Neural progenitor cell (in vitro differentiated cells): ENCODE measurements around the gene AIP. TPM values are rescaled to one million over a fixed set of nuclear protein-coding genes. Genes with fewer than 3 reads are reported as not detected.

ENCODE experiments used
- DNase-seq: peaks from one replicate; pipeline ENCODE4 v3.0.0-alpha.2; 2016; ENCODE audit warnings: low spot score
- H2AFZ ChIP-seq: fragments of 200-600 bp; sonication (generic); replicated peaks from 2 replicates; pipeline ENCODE4 v1.6.1; 2016; ENCODE audit warnings: antibody characterized with exemption
- H3F3A ChIP-seq: fragments of 200-600 bp; sonication (generic); 2 replicates; pipeline ENCODE4 v1.6.1; 2016; ENCODE audit warnings: antibody characterized with exemption, low read depth
- H3K27ac ChIP-seq: fragments of 200-600 bp; sonication (generic); 2 replicates; pipeline ENCODE4 v1.5.1; 2016; ENCODE audit warnings: mild to moderate bottlenecking
- H3K27me3 ChIP-seq: fragments of 200-600 bp; sonication (generic); 2 replicates; pipeline ENCODE4 v1.6.1; 2016; ENCODE audit warnings: mild to moderate bottlenecking, moderate library complexity
- H3K36me3 ChIP-seq: fragments of 200-600 bp; sonication (generic); 2 replicates; pipeline ENCODE4 v1.5.1; 2016
- H3K4me1 ChIP-seq: fragments of 200-600 bp; sonication (generic); 2 replicates; pipeline ENCODE4 v1.6.1; 2016; ENCODE audit warnings: mixed run types
- H3K4me2 ChIP-seq: fragments of 200-600 bp; sonication (generic); 2 replicates; pipeline ENCODE4 v1.6.1; 2016
- H3K4me3 ChIP-seq: fragments of 200-600 bp; sonication (generic); 2 replicates; pipeline ENCODE4 v1.5.1; 2016
- H3K79me2 ChIP-seq: fragments of 200-600 bp; sonication (generic); 2 replicates; pipeline ENCODE4 v1.6.1; 2016; ENCODE audit warnings: low read depth
- H3K9ac ChIP-seq: fragments of 200-600 bp; sonication (generic); 2 replicates; pipeline ENCODE4 v1.6.1; 2016
- H3K9me3 ChIP-seq: fragments of 200-600 bp; sonication (generic); 2 replicates; pipeline ENCODE4 v1.5.1; 2016; ENCODE audit warnings: low read depth
- H4K20me1 ChIP-seq: fragments of 200-600 bp; sonication (generic); 2 replicates; pipeline ENCODE4 v1.6.1; 2016; ENCODE audit warnings: low read depth
- H3K27ac Mint-ChIP-seq: 3 replicates; pipeline ENCODE4 v1.8.0; 2021; ENCODE audit warnings: mixed read lengths
- H3K27me3 Mint-ChIP-seq: 2 replicates; pipeline ENCODE4 v1.8.0; 2022; ENCODE audit warnings: low read depth, mild to moderate bottlenecking, inconsistent platforms, moderate library complexity, mixed read lengths; ENCODE audit not compliant: insufficient read depth
- H3K36me3 Mint-ChIP-seq: 3 replicates; pipeline ENCODE4 v1.8.0; 2021; ENCODE audit warnings: mixed read lengths
- H3K4me1 Mint-ChIP-seq: 3 replicates; pipeline ENCODE4 v1.8.0; 2021; ENCODE audit warnings: mixed read lengths
- H3K4me3 Mint-ChIP-seq: 3 replicates; pipeline ENCODE4 v1.8.0; 2021; ENCODE audit warnings: mild to moderate bottlenecking, moderate library complexity, mixed read lengths
- H3K9me3 Mint-ChIP-seq: 3 replicates; pipeline ENCODE4 v1.8.0; 2020; ENCODE audit warnings: mixed read lengths
- EZH2 ChIP-seq: fragments of 200-600 bp; sonication (generic); IDR thresholded peaks from 2 replicates; pipeline ENCODE4 v1.6.1; 2017; ENCODE audit warnings: antibody characterized with exemption, mild to moderate bottlenecking, moderate library complexity
- EZH2phosphoT487 ChIP-seq: fragments of 200-600 bp; sonication (generic); IDR thresholded peaks from 2 replicates; pipeline ENCODE4 v1.6.1; 2017; ENCODE audit warnings: antibody characterized with exemption
- total RNA-seq: library from RNA; depleted of rRNA; stranded (reverse); fragments of >200 nt; gene quantifications from 2 replicates; pipeline ENCODE4 v1.2.3, GENCODE V29; 2015; ENCODE audit warnings: low replicate concordance
- TF ChIP-seq, protein P1 (sequence below): fragments of 200-600 bp; sonication (generic); IDR thresholded peaks from 2 replicates; pipeline ENCODE4 v1.5.1; 2017; ENCODE audit warnings: antibody characterized with exemption, mild to moderate bottlenecking

AIP gene
- total RNA-seq, 1 donor from 2014 or later, result 20.3 TPM

DNA sequence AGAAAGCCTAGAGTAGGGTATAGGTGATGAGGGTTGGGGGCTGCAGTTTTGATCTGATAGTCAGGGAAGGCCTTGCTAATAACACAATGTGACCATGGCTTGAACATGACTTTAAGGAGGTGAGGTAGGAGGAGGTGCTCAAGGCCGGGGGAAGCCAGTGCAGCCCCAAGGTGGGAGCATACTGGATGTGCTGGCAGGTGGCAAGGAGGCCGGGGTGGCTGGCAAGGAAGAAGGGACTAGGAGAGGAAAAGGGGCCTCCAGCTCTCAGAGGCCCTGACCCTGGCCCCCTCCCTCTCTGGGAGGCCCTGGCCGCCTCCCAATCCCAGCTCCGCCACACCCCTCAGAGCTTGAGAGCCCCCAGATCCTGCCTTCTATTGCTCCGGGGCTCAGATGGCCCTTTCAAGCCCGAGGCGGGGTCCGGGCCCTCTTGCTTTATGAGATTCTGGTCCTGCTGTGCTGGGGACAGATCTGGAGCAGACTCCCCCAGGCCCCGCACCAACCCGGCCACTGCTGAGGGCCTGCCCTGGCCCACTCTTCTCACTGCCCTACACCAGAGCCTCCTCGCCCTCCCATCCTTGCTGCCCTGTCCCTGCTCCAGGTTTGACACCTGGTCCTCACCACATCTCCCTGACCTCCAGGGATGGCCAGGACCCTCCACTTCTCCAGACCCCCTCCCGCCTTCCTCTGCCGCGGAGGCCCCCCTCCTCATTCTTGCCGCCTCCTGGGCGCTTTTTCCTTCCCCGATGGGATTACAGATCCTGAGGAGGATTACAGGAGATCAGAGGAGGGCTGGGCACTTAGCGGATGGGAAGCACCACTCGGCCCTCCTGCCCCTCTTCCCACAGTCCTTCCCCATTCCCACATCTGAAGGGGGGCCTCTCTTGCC is 20.5 kb downstream of the AIP start:
- peak overlapping the region; percentile 71 for H3K4me3 ChIP-seq
- H3K36me3 ChIP-seq, result no peaks in the 10 kb centered on the region
- Mint-ChIP-seq H3K4me3 (peak overlapping the region; percentile 75), H3K36me3 (peaks cover 12% of the 10 kb centered on the region), H3K27ac (no peak overlapping the region), H3K4me1 (peaks cover 23% of the 10 kb centered on the region), H3K27me3 (peaks cover 4% of the 10 kb centered on the region), H3K9me3 (no peaks in the 10 kb centered on the region)
- peak overlapping the region; percentile 89 for H3K4me2 ChIP-seq
- H3K27me3 ChIP-seq, result peaks cover 11% of the 10 kb centered on the region
- peaks cover 51% of the 10 kb centered on the region for H4K20me1 ChIP-seq
- H3K9ac ChIP-seq, result no peak overlapping the region
- peaks cover 41% of the 10 kb centered on the region for H3F3A ChIP-seq
- DNase-seq, result peak; percentile 62
- TF ChIP-seq, protein P1, sequence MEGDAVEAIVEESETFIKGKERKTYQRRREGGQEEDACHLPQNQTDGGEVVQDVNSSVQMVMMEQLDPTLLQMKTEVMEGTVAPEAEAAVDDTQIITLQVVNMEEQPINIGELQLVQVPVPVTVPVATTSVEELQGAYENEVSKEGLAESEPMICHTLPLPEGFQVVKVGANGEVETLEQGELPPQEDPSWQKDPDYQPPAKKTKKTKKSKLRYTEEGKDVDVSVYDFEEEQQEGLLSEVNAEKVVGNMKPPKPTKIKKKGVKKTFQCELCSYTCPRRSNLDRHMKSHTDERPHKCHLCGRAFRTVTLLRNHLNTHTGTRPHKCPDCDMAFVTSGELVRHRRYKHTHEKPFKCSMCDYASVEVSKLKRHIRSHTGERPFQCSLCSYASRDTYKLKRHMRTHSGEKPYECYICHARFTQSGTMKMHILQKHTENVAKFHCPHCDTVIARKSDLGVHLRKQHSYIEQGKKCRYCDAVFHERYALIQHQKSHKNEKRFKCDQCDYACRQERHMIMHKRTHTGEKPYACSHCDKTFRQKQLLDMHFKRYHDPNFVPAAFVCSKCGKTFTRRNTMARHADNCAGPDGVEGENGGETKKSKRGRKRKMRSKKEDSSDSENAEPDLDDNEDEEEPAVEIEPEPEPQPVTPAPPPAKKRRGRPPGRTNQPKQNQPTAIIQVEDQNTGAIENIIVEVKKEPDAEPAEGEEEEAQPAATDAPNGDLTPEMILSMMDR, result no peak
- TF ChIP-seq EZH2 (no peak), EZH2phosphoT487 (no peak)
- peaks cover 23% of the 10 kb centered on the region for H3K4me1 ChIP-seq
- no peak overlapping the region for H3K27ac ChIP-seq
- peak overlapping the region; percentile 29 for H2AFZ ChIP-seq
- H3K9me3 ChIP-seq, result no peaks in the 10 kb centered on the region
- peaks cover 9% of the 10 kb centered on the region for H3K79me2 ChIP-seq

DNA sequence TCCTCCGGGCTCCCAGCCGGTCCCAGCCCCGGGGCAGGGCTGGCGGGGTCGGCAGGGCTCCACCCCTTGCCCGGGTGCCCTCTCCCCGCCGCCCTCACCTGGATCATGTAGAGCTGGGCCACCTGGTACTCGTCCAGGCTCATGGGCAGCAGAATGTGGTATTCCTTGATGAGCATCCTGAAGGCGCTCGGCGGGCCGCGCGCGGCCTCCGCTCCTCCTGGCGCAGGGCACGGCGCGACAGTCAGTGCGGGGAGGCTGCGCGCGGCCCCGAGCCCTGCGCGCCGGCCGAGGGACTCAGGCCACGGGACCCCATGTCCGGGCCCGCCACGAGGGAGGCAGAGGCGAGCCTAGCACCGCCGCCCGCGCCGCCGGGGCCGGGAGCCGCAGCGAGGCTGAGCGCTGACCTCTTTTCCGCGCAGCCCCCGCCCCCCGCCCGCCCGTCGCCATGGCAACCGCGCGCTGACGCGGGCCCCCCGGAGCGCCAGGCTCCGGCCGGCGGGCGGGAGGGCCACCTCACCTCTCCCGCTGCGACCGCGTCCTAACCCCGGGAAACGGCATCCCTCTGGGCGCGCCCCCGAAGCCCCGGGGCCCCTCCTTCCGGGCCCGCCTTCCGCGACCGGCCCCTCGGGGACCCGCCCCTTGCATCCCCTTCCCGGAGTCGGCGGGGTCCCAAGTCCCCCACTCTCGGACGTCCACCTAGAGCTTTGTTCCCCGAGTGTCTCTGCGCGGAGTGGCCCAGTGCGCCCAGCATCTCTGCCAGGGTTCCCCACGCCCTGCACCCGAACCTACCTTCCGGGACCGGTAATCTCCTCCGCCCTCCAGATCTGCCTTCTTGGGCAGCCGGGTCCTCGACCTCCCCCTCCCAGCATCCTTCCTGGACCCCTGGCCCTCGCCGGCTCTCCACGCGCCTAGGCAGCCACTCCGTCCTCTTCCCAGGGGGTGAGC is 21.5 kb downstream of the AIP start:
- Histone ChIP-seq H2AFZ (peak overlapping the region; percentile 29), H3K79me2 (peaks cover 9% of the 10 kb centered on the region), H4K20me1 (peaks cover 51% of the 10 kb centered on the region), H3F3A (peaks cover 41% of the 10 kb centered on the region), H3K27me3 (peaks cover 11% of the 10 kb centered on the region), H3K4me2 (peak overlapping the region; percentile 89), H3K27ac (no peak overlapping the region), H3K4me3 (peak overlapping the region; percentile 71), H3K36me3 (no peaks in the 10 kb centered on the region), H3K9ac (peak overlapping the region; percentile 21), H3K9me3 (no peaks in the 10 kb centered on the region), H3K4me1 (peaks cover 23% of the 10 kb centered on the region)
- peak; percentile 78 for DNase-seq
- Mint-ChIP-seq H3K4me3 (peak overlapping the region; percentile 94), H3K27ac (no peak overlapping the region), H3K9me3 (no peaks in the 10 kb centered on the region), H3K36me3 (peaks cover 12% of the 10 kb centered on the region), H3K27me3 (peaks cover 7% of the 10 kb centered on the region), H3K4me1 (peaks cover 30% of the 10 kb centered on the region)
- TF ChIP-seq, protein P1, result no peak
- TF ChIP-seq EZH2 (no peak), EZH2phosphoT487 (no peak)

DNA sequence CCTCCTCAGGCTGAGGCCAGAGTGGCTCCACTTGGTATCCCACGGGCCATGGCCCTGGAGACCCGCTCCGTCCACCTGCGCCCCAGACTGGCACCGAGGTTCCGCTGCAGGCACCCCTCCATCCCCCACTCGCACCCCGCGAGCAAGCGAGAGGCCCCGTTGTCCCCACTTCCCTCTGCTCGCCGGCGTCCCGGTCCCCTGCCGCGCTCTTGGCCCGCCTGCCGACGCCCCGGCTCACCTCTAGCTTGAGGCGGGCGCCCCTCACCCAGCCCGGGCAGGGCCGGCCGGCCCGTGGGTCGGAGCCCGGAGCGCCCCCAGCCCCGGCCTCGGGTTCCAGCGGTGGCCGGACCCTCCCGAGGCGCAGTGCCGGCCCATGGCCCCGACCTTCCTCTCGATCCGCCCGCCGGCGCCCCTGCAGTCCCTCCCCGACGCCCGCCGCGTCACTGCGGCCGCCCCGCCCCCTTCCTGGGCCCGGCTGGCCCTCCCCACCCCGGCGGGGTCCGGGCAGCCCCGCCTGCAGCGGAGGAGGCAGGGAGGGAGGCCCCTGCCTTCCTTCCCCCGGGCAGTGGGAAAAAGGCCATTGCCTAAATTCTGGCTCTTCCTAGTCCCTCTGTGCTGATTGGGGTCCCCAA is 22.2 kb downstream of the AIP start, which contains the start of gene PITPNM1:
TSS of gene PITPNM1 (minus strand) at position 414 of the 632 bp plus-strand sequence. CDS start 1,183 bp downstream, outside the sequence.
- TF ChIP-seq, protein P1, result no peak
- TF ChIP-seq EZH2phosphoT487 (no peak), EZH2 (no peak)
- peak; percentile 86 for DNase-seq
- no peaks in the 10 kb centered on the region for H3K9me3 ChIP-seq
- Mint-ChIP-seq H3K27me3 (peaks cover 7% of the 10 kb centered on the region), H3K4me3 (peak within 1 kb of the TSS; percentile 94), H3K4me1 (peaks cover 34% of the 10 kb centered on the region), H3K36me3 (peaks cover 10% of the 10 kb centered on the region), H3K9me3 (no peaks in the 10 kb centered on the region), H3K27ac (peak within 1 kb of the TSS; percentile 10)
- peaks cover 51% of the 10 kb centered on the region for H4K20me1 ChIP-seq
- peak within 1 kb of the TSS; percentile 89 for H3K4me2 ChIP-seq
- H2AFZ ChIP-seq, result peak within 1 kb of the TSS; percentile 12
- peak within 1 kb of the TSS; percentile 71 for H3K4me3 ChIP-seq
- H3F3A ChIP-seq, result peaks cover 41% of the 10 kb centered on the region
- no peak within 1 kb of the TSS for H3K27ac ChIP-seq
- H3K4me1 ChIP-seq, result peaks cover 23% of the 10 kb centered on the region
- H3K9ac ChIP-seq, result peak within 1 kb of the TSS; percentile 21
- H3K27me3 ChIP-seq, result peaks cover 17% of the 10 kb centered on the region
- peaks cover 9% of the 10 kb centered on the region for H3K79me2 ChIP-seq
- no peaks in the 10 kb centered on the region for H3K36me3 ChIP-seq
